GM19372 (cell line): ENCODE measurements around the gene DNAH12.
"Not testable (repeated sequence)": the region's sequence is repeated elsewhere in the genome, so short reads cannot be mapped to it uniquely, and the experiment has no call there.

ENCODE experiments used
- ATAC-seq: cut with Tn5 transposase; IDR thresholded peaks from one replicate; pipeline ENCODE4 v1.9.1; 2021; ENCODE audit warnings: mild to moderate bottlenecking, low read depth, moderate library complexity; ENCODE audit not compliant: unreplicated experiment

The DNAH12 gene

DNA sequence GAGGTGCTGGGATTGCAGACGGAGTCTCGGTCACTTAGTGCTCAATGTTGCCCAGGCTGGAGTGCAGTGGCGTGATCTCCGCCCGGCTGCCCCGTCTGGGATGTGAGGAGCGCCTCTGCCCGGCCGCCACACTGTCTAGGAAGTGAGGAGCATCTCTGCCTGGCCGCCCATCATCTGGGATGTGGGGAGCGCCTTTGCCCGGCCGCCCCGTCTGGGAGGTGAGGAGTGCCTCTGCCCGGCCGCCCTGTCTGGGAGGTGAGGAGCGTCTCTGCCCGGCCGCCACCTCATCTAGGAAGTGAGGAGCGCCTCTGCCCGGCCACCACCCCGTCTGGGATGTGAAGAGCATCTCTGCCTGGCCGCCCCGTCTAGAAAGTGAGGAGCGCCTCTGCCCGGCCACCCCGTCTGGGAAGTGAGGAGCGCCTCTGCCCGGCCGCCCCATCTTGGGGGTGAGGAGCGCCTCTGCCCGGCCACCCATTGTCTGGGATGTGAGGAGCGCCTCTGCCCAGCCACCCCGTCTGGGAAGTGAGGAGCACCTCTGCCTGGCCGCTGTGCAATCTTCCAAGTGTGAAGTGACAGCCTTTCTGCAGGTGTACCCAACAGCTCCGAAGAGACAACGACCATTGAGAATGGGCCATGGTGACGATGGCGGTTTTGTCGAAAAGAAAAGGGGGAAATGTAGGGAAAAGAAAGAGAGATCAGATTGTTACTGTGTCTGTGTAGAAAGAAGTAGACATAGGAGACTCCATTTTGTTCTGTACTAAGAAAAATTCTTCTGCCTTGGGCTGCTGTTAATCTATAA, 205.7 kb downstream of the DNAH12 start:
- not testable (repeated sequence) for ATAC-seq

DNA sequence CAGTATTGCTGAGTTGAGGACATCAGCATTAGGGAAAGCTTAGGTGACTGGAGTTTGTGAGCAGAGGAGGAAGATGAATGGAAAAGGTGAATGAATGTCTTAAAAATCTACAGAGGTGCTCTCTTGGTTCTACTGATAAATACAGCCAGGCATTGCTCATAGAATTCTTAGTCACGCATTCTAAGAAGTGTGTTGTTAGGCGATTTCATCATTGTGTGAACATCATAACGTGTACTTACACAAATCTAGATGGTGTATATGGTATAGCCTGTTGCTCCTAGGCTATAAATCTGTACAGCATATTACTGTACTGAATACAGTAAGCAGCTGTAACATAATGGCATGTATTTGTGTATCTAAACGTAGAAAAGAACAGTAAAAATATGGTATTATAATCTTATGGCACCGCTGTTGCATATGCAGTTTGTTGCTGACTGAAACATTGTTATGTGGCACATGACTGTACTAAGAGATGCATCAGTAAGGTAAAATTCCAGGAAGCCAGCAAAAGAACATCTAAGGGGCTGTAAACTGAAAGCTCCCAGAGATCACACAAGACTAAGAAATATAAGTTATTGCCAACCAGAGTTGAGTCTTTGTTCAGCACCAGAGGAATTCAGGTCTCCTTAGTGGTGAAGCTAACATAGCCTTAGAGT, 208.7 kb downstream of the DNAH12 start:
- ATAC-seq = no peak

DNA sequence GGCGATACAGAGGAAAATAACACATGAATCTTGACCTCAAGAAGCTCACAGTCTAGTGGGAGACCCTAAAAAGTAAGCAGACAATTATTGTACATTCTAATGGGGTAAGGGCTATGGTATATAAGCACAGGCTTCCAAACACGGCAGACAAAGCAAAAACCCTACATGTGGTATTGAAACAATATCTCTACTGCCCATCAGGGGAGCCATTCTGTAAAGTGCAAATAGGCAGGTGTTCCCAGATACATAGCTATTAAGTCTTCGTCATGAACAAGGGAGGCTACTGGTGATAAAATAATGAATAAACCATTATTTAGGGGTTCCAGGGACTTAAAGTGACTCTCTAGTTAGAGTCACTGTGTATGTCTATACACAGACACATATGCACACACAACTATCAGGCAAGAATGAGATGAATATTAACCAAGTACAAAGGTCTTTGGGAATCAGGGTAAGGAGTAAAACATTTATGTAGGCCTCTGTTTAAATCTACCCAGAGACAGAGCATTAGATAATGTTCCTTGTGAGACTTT, 213.0 kb downstream of the DNAH12 start:
- no peak for ATAC-seq

DNA sequence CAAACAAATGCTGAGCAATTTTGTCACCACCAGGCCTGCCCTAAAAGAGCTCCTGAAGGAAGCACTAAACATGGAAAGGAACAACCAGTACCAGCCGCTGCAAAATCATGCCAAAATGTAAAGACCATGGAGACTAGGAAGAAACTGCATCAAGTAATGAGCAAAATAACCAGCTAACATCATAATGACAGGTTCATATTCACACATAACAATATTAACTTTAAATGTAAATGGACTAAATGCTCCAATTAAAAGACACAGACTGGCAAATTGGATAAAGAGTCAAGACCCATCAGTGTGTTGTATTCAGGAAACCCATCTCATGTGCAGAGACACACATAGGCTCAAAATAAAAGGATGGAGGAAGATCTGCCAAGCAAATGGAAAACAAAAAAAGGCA, 217.6 kb downstream of the DNAH12 start:
- not testable (repeated sequence) for ATAC-seq

- no peak for ATAC-seq
Observed at GRCh38 chr3:57314204-57314603, 229.9 kb downstream of the DNAH12 start.

DNA sequence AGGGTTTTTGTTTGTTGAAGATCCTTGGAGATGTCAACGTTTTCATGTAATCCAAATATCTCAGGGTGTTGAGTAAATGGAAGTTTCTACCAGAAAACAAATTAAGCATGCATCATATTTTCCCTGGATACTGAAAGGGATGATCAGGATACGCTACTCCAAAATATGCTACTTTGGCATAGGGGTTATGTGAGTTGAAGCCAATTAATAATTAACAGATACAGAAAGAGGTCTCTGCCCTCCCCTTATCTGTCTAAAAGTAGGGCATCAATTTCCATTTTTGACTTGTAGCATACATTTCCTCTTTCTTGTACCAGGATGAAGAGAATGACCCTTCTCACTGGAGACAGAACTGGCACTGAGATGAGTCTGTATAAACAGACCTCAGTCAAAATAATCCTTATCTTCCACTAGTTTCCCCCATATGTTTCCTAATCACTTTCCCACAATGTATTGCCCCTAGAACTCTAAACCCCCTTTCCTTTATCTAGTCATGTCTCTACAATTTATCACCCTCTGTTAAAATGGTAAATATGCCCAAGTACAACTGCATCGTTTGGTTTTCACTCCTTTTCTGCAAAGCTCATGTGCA, 234.3 kb downstream of the DNAH12 start:
- ATAC-seq = no peak

DNA sequence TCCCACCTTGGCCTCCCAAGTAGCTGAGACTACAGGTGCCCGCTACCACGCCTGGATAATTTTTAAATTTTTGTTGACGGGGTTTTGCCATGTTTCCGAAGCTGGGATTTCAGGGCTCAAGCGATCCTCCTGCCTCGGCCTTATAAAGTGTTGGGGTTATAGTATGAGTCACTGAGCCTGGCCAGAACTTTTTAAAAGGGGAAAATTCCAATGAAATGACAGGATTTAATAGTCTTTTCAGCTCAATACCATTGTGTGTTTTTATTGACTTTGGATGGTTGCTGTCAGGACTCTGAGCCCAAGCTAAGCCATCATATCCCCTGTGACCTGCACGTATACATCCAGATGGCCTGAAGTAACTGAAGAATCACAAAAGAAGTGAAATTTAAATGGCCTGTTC, 240.6 kb downstream of the DNAH12 start:
- not testable (repeated sequence) for ATAC-seq

DNA sequence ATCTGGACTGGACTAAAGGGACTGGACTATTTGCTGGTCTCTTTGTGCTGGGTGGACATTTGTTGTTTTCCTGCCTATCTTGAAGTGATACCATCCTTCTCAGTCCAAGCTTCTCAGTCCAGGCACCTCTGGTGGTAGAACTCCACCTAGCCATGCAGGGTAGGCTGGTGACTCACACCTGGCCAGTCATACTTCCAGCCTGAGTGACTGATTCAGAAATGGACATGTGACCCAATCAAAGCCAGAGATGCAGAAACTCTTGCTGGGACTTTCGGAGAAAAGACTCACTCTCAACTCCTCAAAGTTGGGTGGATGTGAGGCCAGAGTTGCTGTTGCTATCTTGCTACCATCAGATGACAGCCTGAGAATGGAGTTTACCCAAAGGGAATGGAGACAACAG, 246.1 kb downstream of the DNAH12 start:
- no peak for ATAC-seq

GRCh38 chr3:57292897-57293526, 251.1 kb downstream of the DNAH12 start:
- no peak for ATAC-seq

DNA sequence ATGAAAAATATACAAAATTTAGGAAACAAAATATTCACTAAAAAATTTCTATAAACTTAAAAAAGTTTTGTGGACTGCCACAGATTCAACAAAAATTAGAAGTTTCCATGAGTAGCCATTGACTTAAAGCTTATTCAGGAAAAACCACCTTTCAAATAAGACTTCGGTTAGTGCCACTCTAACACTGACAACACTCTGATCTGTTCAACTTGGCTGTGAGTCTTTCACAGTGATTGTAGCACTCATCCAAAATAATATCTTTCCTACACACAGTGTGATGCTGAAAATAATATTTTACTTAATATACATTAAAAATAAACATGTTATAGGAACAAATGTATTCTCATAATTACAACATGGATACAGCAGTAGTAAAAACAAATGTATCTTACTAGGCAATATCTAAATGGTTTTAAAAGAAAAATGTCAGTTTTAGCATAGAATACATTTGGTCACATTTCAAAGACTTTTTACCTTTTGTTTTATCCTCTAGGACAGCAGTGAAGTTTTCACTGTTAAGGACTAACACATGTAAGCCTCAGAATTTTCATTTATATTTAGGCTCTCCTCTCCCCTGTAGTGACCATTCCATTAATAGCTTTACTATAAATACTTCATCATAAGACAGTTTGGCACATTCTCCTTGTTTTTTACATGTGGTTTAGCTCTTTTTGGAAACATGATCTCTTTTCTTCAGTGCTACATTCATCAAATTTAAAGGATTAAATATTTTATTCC, 251.8 kb downstream of the DNAH12 start, which contains the start of gene ASB14:
Gene ASB14, minus strand, starts transcription at position 527 of the 738 bp plus-strand sequence. CDS start 652 bp downstream, outside the sequence.
- ATAC-seq = no peak

DNA sequence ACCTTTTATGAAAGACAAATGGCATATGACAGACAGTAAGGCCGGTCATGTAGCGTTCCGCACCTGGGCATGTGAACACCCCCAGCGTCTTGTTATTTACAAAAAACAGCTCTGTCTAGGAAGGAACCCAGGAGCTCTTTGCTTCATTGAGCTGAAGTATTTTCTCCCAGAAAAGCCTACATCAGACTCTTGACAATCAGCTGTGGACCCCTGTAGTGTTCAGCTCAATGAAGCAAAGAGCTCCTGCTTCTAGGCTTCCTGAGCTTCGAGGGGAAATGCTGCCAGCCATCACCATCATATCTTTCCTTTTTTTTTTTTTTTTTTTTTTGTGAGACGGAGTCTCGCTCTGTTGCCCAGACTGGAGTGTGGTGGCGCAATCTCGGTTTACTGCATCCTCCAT, 255.7 kb downstream of the DNAH12 start:
- no peak for ATAC-seq

DNA sequence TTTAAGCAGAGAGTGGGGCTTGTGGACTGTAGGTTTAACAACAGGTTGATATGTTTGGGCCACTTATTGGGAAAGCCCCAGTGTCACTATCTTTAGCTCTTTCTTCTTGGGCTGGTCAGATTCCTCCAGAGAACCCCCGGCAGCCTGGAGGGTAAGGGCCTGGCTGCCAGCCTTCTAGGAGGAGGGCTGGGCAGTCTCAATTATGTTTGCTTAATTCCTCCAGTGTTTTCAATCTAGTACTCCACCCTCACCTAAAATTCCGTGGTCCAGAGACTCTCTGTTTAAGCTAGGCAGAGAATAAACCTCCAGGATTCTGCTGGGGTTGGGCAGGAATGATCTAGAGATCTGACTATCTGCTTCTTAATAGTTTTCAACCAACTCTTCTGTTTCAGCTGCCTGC, 256.9 kb downstream of the DNAH12 start:
- no peak for ATAC-seq

DNA sequence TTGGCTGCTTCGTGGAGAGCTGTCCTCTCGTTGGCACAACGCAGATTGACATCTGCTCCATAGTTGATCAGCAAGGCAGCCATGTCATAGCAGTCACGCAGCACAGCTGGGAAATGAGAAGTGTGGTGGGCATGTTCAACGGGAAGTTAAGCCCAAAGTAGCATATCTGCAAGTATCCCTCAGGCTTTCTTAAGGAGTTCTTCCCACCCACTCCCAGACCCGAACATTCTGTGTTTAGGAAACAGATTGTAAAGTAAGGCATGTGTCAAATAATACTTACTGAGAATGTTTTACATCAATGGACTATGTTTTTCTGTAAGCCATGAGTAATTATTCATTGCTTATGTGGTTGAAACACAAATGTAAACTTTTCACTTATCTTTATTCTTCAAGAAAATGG, 260.8 kb downstream of the DNAH12 start:
- ATAC-seq = no peak

GRCh38 chr3:57281715-57282114, 262.4 kb downstream of the DNAH12 start:
- ATAC-seq = no peak

- no peak for ATAC-seq
Observed at GRCh38 chr3:57279685-57280084, 264.5 kb downstream of the DNAH12 start.

DNA sequence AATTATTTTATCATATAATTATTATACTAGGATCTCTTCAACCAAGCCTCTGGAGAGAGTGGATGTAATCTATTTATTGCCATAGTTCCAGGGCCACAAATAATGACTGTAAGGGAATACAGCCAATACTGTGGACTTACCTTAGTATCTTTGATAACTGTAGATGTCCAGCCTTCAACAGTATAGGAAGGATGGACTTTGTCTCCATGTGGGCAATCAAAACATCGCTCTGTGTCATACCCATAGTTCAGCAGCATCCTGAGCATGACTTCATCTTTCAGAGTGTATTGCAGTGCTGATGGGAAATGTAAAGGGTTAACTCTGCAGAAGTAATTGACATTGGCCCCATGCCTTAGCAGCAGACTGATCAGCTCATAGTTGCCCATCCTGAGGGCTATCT, 265.9 kb downstream of the DNAH12 start:
- no peak for ATAC-seq

DNA sequence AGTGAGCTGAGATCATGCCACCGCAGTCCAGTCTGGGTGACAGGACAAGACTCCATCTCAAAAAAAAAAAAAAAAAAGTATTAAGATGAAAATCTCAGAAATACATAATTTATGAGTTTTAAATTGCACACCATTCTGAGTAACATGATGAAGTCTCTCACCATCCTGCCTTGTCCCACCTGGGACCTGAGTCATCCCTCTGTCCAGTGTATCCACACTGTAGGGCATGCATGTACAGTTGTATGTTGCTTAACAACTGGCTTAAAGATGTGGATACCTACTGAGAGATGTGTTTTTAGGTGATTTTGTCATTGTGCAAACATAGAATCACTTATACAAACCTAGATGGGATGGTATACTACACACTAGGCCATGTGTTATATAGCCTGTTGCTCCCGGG, 268.8 kb downstream of the DNAH12 start:
- ATAC-seq = no peak

DNA sequence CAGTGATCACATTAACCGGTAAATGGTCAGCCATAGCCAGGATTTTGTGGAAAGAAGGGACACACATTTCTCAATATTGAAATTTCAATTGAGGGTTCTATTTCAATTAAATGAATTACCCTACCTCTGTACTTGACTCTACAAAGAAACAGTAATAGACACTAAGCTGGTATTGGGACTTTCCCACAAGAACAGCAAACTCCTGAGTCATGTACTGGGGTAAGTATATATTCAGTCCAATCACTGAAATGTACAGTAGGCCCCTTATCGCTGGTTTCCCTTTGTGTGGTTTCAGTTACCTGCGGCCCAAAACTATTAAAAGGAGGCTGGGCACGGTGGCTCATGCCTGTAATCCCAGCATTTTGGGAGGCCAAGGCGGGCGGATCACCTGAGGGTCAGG, 269.3 kb downstream of the DNAH12 start:
- no peak for ATAC-seq

DNA sequence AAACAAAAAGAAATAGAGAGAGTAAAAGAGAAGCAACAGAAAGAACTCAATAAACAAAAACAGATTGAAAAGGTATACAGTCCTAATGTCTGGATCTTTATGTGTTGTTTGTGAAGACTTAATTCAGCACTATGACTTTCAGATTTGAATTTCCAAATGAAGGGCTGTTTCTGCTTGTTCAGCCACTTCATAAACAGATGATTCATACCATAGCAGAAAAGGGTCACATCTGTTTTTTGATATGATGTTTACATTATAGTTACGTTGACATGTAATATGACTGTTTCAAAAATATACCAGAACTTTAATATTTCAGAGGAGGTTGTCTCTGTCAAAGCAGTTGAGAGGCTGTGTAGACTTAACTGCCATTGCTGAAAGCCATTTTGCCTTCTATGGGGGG, 275.7 kb downstream of the DNAH12 start:
- no peak for ATAC-seq

DNA sequence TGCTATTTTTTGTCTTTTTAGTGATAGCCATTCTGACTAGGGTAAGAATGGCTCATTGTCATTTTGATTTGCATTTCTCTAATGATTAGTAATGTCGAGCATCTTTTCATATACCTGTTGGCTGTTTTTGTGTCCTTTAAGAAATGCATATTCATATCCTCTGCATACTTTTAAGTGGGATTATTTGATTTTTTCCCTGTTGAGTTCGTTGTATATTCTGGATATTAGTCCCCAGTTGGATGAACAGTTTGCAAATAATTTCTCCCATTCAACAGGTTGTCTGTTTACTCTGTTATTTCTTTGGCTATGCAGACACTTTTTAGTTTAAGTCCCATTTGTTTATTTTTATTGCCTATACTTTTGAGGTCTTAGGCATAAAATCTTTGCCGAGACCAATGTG, 282.2 kb downstream of the DNAH12 start:
- no peak for ATAC-seq
